H1 (cell line): ENCODE results near the gene RCBTB2. TPM values are rescaled to one million over a fixed set of nuclear protein-coding genes. Genes with fewer than 3 reads are reported as not detected.

Source experiments
- CTCF ChIA-PET: fragments of 300-600 bp; sonication (Branson Sonifier 250); formaldehyde crosslinking; loops from one replicate; lab custom pipeline; 2021; ENCODE audit not compliant: partially characterized antibody; lab: Charles Lee
- POLR2A ChIA-PET: fragments of 300-600 bp; sonication (Branson Sonifier 250); formaldehyde crosslinking; loops from one replicate; lab custom pipeline; 2021; ENCODE audit warnings: inconsistent platforms; ENCODE audit not compliant: partially characterized antibody; lab: Charles Lee
- DNase-seq, 2 experiments: peaks; one replicate each; pipeline versions ENCODE4 v3.0.0 to v3.0.0-alpha.2; 2010 to 2022; ENCODE audit warnings: low spot score in 2 of 2, low read depth in 1 of 2, mixed read lengths in 1 of 2
- FAIRE-seq: peaks from 2 replicates; lab custom pipeline; 2011; peaks lifted over from hg19 to GRCh38; lab: Jason Lieb, UNC
- H2AFZ ChIP-seq: 2 replicates; pipeline ENCODE4 v1.8.1; 2012; ENCODE audit warnings: low read length, inconsistent platforms
- H2AK5ac ChIP-seq: 2 replicates; pipeline ENCODE4 v1.6.1; 2013; ENCODE audit warnings: low read depth, low read length
- H2BK120ac ChIP-seq: replicated peaks from 2 replicates; pipeline ENCODE3; 2013; ENCODE audit warnings: low read depth, low read length, inconsistent platforms
- H2BK12ac ChIP-seq: 2 replicates; pipeline ENCODE4 v1.6.1; 2013; ENCODE audit warnings: low read depth, low read length
- H2BK15ac ChIP-seq: 2 replicates; pipeline ENCODE4 v1.6.1; 2013; ENCODE audit warnings: low read length
- H2BK20ac ChIP-seq: 2 replicates; pipeline ENCODE4 v1.6.1; 2013; ENCODE audit warnings: low read length
- H2BK5ac ChIP-seq: 2 replicates; pipeline ENCODE4 v1.6.1; 2013; ENCODE audit warnings: low read depth, low read length
- H3K14ac ChIP-seq: 2 replicates; pipeline ENCODE4 v1.6.1; 2013; ENCODE audit warnings: inconsistent platforms; ENCODE audit not compliant: insufficient read length
- H3K18ac ChIP-seq: 2 replicates; pipeline ENCODE4 v1.6.1; 2013; ENCODE audit warnings: low read length; ENCODE audit errors: extremely low read depth
- H3K23ac ChIP-seq: 2 replicates; pipeline ENCODE4 v1.6.1; 2013; ENCODE audit warnings: inconsistent platforms; ENCODE audit not compliant: insufficient read length
- H3K23me2 ChIP-seq: 2 replicates; pipeline ENCODE4 v1.6.1; 2013; ENCODE audit warnings: low read depth, low read length
- H3K27ac ChIP-seq: 2 replicates; pipeline ENCODE4 v1.6.1; 2011; ENCODE audit warnings: low read depth, low read length, inconsistent platforms
- H3K27me3 ChIP-seq, 4 experiments: replicated peaks in 1 of 4; 1 replicate in 1 of 4; 2 replicates in 3 of 4; pipeline versions ENCODE4 v1.6.1 to v1.8.1; 2011 to 2013; ENCODE audit warnings: low read length in 3 of 4, mild to moderate bottlenecking in 3 of 4, inconsistent platforms in 2 of 4, mixed read lengths in 2 of 4, moderate library complexity in 1 of 4; ENCODE audit not compliant: control insufficient read depth in 3 of 4, insufficient read depth in 3 of 4; ENCODE audit errors: extremely low read depth in 1 of 4
- H3K36me3 ChIP-seq, 4 experiments: 2 replicates each; pipeline versions ENCODE4 v1.6.1 to v1.8.1; 2011 to 2013; ENCODE audit warnings: mild to moderate bottlenecking in 4 of 4, low read length in 3 of 4, moderate library complexity in 2 of 4, control low read depth in 1 of 4, inconsistent platforms in 1 of 4; ENCODE audit not compliant: insufficient read depth in 4 of 4, control insufficient read depth in 2 of 4
- H3K4ac ChIP-seq: replicated peaks from 2 replicates; pipeline ENCODE3; 2013; ENCODE audit warnings: low read length, low read depth, mixed read lengths, inconsistent platforms; ENCODE audit not compliant: insufficient read length
- H3K4me1 ChIP-seq, 4 experiments: replicated peaks in 1 of 4; 1 replicate in 1 of 4; 2 replicates in 3 of 4; pipeline versions ENCODE4 v1.6.1 to v1.8.1; 2011 to 2013; ENCODE audit warnings: low read length in 3 of 4, inconsistent platforms in 2 of 4, mixed read lengths in 1 of 4; ENCODE audit not compliant: insufficient read depth in 4 of 4, control insufficient read depth in 3 of 4
- H3K4me2 ChIP-seq, 2 experiments: 2 replicates each; pipeline versions ENCODE4 v1.6.1 to v1.8.1; 2011 to 2013; ENCODE audit warnings: low read depth in 2 of 2, low read length in 2 of 2, control low read depth in 1 of 2, inconsistent platforms in 1 of 2, mild to moderate bottlenecking in 1 of 2; ENCODE audit not compliant: insufficient read depth in 1 of 2
- H3K4me3 ChIP-seq, 4 experiments: fragments of 200-600, 300-600 bp in 1 of 4; sonication (generic), shearing (Covaris generic), sonication (Bioruptor Twin) in 1 of 4; 2 replicates each; pipeline versions ENCODE4 v1.5.1 to v1.8.1; 2011 to 2016; ENCODE audit warnings: low read length in 4 of 4, low read depth in 3 of 4, control low read depth in 2 of 4, inconsistent platforms in 2 of 4, mild to moderate bottlenecking in 2 of 4, mixed read lengths in 1 of 4, moderate library complexity in 1 of 4; ENCODE audit not compliant: insufficient read depth in 2 of 4; ENCODE audit errors: extremely low read depth in 1 of 4
- H3K56ac ChIP-seq: replicated peaks from 2 replicates; pipeline ENCODE3; 2013; ENCODE audit warnings: low read depth, mild to moderate bottlenecking, mixed read lengths, low read length, inconsistent platforms; ENCODE audit not compliant: insufficient read length
- H3K79me1 ChIP-seq: 2 replicates; pipeline ENCODE4 v1.6.1; 2013; ENCODE audit warnings: low read depth, low read length, control low read depth
- H3K79me2 ChIP-seq, 2 experiments: 2 replicates each; pipeline versions ENCODE4 v1.6.1 to v1.8.1; 2012 to 2013; ENCODE audit warnings: low read length in 2 of 2, mild to moderate bottlenecking in 2 of 2, inconsistent platforms in 1 of 2; ENCODE audit not compliant: insufficient read depth in 2 of 2, control insufficient read depth in 1 of 2
- H3K9ac ChIP-seq, 4 experiments: replicated peaks in 1 of 4; 1 replicate in 1 of 4; 2 replicates in 3 of 4; pipeline versions ENCODE4 v1.6.1 to v1.8.1; 2011 to 2013; ENCODE audit warnings: low read depth in 3 of 4, low read length in 3 of 4, control low read depth in 2 of 4, mild to moderate bottlenecking in 2 of 4, moderate library complexity in 2 of 4, inconsistent platforms in 1 of 4; ENCODE audit errors: extremely low read depth in 1 of 4
- H3K9me3 ChIP-seq, 2 experiments: 2 replicates each; pipeline versions ENCODE4 v1.6.1 to v1.8.1; 2012 to 2013; ENCODE audit warnings: mild to moderate bottlenecking in 2 of 2, moderate library complexity in 2 of 2, control low read depth in 1 of 2, inconsistent platforms in 1 of 2, low read depth in 1 of 2, low read length in 1 of 2, mixed read lengths in 1 of 2; ENCODE audit not compliant: insufficient read depth in 2 of 2
- H4K20me1 ChIP-seq, 2 experiments: replicated peaks in 1 of 2; 2 replicates each; pipeline versions ENCODE3 to v1.8.1; 2011 to 2013; ENCODE audit warnings: inconsistent platforms in 2 of 2, low read length in 2 of 2, mild to moderate bottlenecking in 1 of 2; ENCODE audit not compliant: insufficient read depth in 2 of 2, control insufficient read depth in 1 of 2
- H4K5ac ChIP-seq: 2 replicates; pipeline ENCODE4 v1.6.1; 2013; ENCODE audit warnings: low read length, low read depth, mixed read lengths, inconsistent platforms; ENCODE audit not compliant: insufficient read length
- H4K8ac ChIP-seq: 2 replicates; pipeline ENCODE4 v1.8.0; 2013; ENCODE audit warnings: mild to moderate bottlenecking, moderate library complexity, low read length, inconsistent platforms; ENCODE audit not compliant: insufficient read depth; ENCODE audit errors: extremely low read depth
- H4K91ac ChIP-seq: replicated peaks from 2 replicates; pipeline ENCODE3; 2013; ENCODE audit warnings: low read length, mixed read lengths, inconsistent platforms; ENCODE audit not compliant: insufficient read length
- CHD2 ChIP-seq: IDR thresholded peaks from 2 replicates; pipeline ENCODE4 v1.6.1; 2012; ENCODE audit warnings: low read length, improper control_type of control experiment
- WGBS, 2 experiments: shearing (Covaris generic) in 1 of 2; methylation state at CpG; one replicate each; pipeline versions ENCODE4 v1.1.6 to v1.1.7; 2013 to 2015; ENCODE audit warnings: low lambda C conversion rate in 2 of 2, mixed read lengths in 2 of 2, inconsistent platforms in 1 of 2, low coverage in 1 of 2, missing lambda C conversion rate in 1 of 2; ENCODE audit not compliant: insufficient replicate concordance in 2 of 2, insufficient coverage in 1 of 2, insufficient read length in 1 of 2; ENCODE audit errors: extremely low coverage in 1 of 2, missing lambda C conversion rate in 1 of 2; 5-methylcytosine and 5-hydroxymethylcytosine counted together
- polyA plus RNA-seq, 7 experiments: library from polyadenylated mRNA; depleted of rRNA in 3 of 7; stranded (reverse) in 5 of 7; unstranded in 2 of 7; fragments of >200 nt in 5 of 7; fragments of 200-250 nt in 2 of 7; gene quantifications; 1 replicate in 5 of 7; 2 replicates in 1 of 7; 4 replicates in 1 of 7; pipeline versions ENCODE4 v1.2.1 to v1.2.3, GENCODE V29; 2011 to 2013; ENCODE audit warnings: missing spikeins in 2 of 7, mixed read lengths in 2 of 7
- total RNA-seq: library from RNA; stranded (reverse); fragmentation: NEBNext Ultra II Directional; extraction: Animal tissue kit (Norgen Biotek cat#: 25700); gene quantifications from 2 replicates; pipeline ENCODE4 v1.2.1, GENCODE V29; 2021

RCBTB2 gene
- total and polyA plus RNA-seq, 2 of the 8 experiments (the other 6 are each of a cell fraction or from before 2014, with no cell fraction given), result 5.2 to 8.4 TPM

- Histone ChIP-seq H4K8ac (peak overlapping the region; percentile 96; the same call in 1 of the 2 replicates), H3K23ac (no peak overlapping the region), H3K36me3 (no peaks in the 10 kb centered on the region), H2BK15ac (no peak overlapping the region), H2BK5ac (no peak overlapping the region), H3K56ac (peak overlapping the region; percentile 85), H3K9ac (peak overlapping the region; percentile 58 to 95 (median 88)), H2BK20ac (no peak overlapping the region), H3K14ac (no peak overlapping the region), H2AK5ac (no peak overlapping the region), H2BK12ac (no peak overlapping the region), H4K91ac (no peak overlapping the region), H3K9me3 (no peaks in the 10 kb centered on the region), H4K20me1 (no peaks in the 10 kb centered on the region), H3K79me1 (no peaks in the 10 kb centered on the region), H3K27me3 (no peaks in the 10 kb centered on the region), H3K18ac (no peak overlapping the region), H3K27ac (no peak overlapping the region), H2BK120ac (no peak overlapping the region), H4K5ac (peak overlapping the region; percentile 100), H3K79me2 (peaks cover 0 to 28% of the 10 kb centered on the region in 2 experiments; a peak in 2 of 4 replicates), H3K4ac (no peak overlapping the region), H3K23me2 (peaks cover 2% of the 10 kb centered on the region), H2AFZ (peak overlapping the region; percentile 97), H3K4me3 (peak overlapping the region; percentile 55 to 88 (median 84)), H3K4me1 (peaks cover 0 to 6% (median 4%) of the 10 kb centered on the region in 4 experiments; a peak in 4 of 7 replicates), H3K4me2 (peak overlapping the region; percentile 88 to 93)
- ChIA-PET CTCF (no interaction called here), POLR2A (interaction anchor here (0.6 to 1.4 kb wide), 5 partner anchors 11 to 495 kb away, joined by 3 to 6 read pairs (median 3); partner anchors contain the start of gene NUDT15)
- TF ChIP-seq CHD2, result no peak
- FAIRE-seq (no peak), DNase-seq (no peak)
- 75% methylated on average over 19 of the region's 19 CpGs; no CpG with 5 or more reads in 1 of the 2 experiments for WGBS, 2 experiments
Measured at GRCh38 chr13:48531416-48532255, 1.2 kb downstream of the RCBTB2 start.
